Spleen (tissue), 11 donors: ENCODE measurements around the gene CXXC5. TPM values are rescaled to one million over a fixed set of nuclear protein-coding genes. Genes with fewer than 3 reads are reported as not detected.
A peak's percentile ranks its signal among the peaks of the same experiment; 100 is the strongest.

ENCODE experiments used
- DNase-seq: peaks from one replicate; pipeline ENCODE4 v3.0.0-alpha.2; 2020
- H3K27ac ChIP-seq, 8 donors: fragments of 200-600 bp; sonication (generic) in 7 of 8; 1 replicate in 4 of 8; 2 replicates in 4 of 8; pipeline versions ENCODE4 v1.5.0 to v1.8.0; 2016 to 2021; ENCODE audit warnings: inconsistent platforms in 4 of 8, mild to moderate bottlenecking in 4 of 8, moderate library complexity in 1 of 8
- H3K27me3 ChIP-seq, 7 donors: fragments of 200-600 bp; sonication (generic) in 6 of 7; replicated peaks in 1 of 7; 1 replicate in 4 of 7; 2 replicates in 3 of 7; pipeline versions ENCODE4 v1.5.0 to v1.8.0; 2016 to 2021; ENCODE audit warnings: inconsistent platforms in 3 of 7, mild to moderate bottlenecking in 1 of 7
- H3K36me3 ChIP-seq, 6 donors: fragments of 200-600 bp; sonication (generic) in 5 of 6; 1 replicate in 4 of 6; 2 replicates in 2 of 6; pipeline versions ENCODE4 v1.5.0 to v1.8.0; 2016 to 2021; ENCODE audit warnings: inconsistent platforms in 2 of 6
- H3K4me1 ChIP-seq, 6 donors: fragments of 200-600 bp; sonication (generic) in 5 of 6; 1 replicate in 3 of 6; 2 replicates in 3 of 6; pipeline versions ENCODE4 v1.5.0 to v1.8.0; 2016 to 2021; ENCODE audit warnings: inconsistent platforms in 3 of 6
- H3K4me3 ChIP-seq, 8 donors: fragments of 200-600 bp; sonication (generic) in 7 of 8; 1 replicate in 4 of 8; 2 replicates in 4 of 8; pipeline versions ENCODE4 v1.5.0 to v1.8.0; 2016 to 2021; ENCODE audit warnings: inconsistent platforms in 4 of 8, mild to moderate bottlenecking in 4 of 8, moderate library complexity in 2 of 8
- H3K9me3 ChIP-seq, 8 donors: fragments of 200-600 bp; sonication (generic) in 7 of 8; 1 replicate in 4 of 8; 2 replicates in 4 of 8; pipeline versions ENCODE4 v1.5.0 to v1.8.0; 2016 to 2021; ENCODE audit warnings: inconsistent platforms in 4 of 8
- POLR2A ChIP-seq, 3 donors: fragments of 450-650 bp; IDR thresholded peaks; one replicate each; pipeline ENCODE4 v1.5.1; 2017; ENCODE audit warnings: antibody characterized with exemption in 3 of 3, mild to moderate bottlenecking in 1 of 3
- POLR2AphosphoS5 ChIP-seq, 3 donors: sonication (generic); formaldehyde crosslinking; IDR thresholded peaks; one replicate each; pipeline ENCODE4 v1.5.1; 2017; ENCODE audit warnings: antibody characterized with exemption in 3 of 3
- WGBS, 5 donors: extraction: QIAGEN DNeasy Blood & Tissue Kit in 3 of 5; methylation state at CpG; one replicate each; pipeline versions ENCODE4 v1.1.5 to v1.1.7; 2013 to 2018; 5-methylcytosine and 5-hydroxymethylcytosine counted together
- intact Hi-C: fragments of 100-400 bp; cut with DNase I; formaldehyde crosslinking; loops from one replicate; pipeline ENCODE4 v1.15.0; 2023; ENCODE audit warnings: low total_unique reads
- polyA plus RNA-seq, 3 donors: library from polyadenylated mRNA; stranded (reverse); fragments of 200-250 nt; gene quantifications; one replicate each; pipeline ENCODE4 v1.2.1, GENCODE V29; 2013
- total RNA-seq, 7 donors: library from RNA; depleted of rRNA in 3 of 7; stranded (reverse); fragments of >200 nt in 3 of 7; fragmentation: NEBNext Ultra II Directional in 4 of 7; extraction: Animal tissue kit (Norgen Biotek cat#: 25700) in 4 of 7; gene quantifications; one replicate each; pipeline versions ENCODE4 v1.1.0 to v1.2.1, GENCODE V29; 2016 to 2021
- TF ChIP-seq, protein P1 (sequence below), 11 experiments: fragments of 200-600 bp in 7 of 11; fragments of 450-650 bp in 4 of 11; sonication (generic) in 4 of 11; IDR thresholded peaks in 8 of 11; conservative IDR thresholded peaks in 3 of 11; 1 replicate in 7 of 11; 2 replicates in 4 of 11; pipeline versions ENCODE4 v1.4.0 to v1.8.0; 2016 to 2021; ENCODE audit warnings: antibody characterized with exemption in 11 of 11, inconsistent platforms in 4 of 11, mild to moderate bottlenecking in 1 of 11
- donor health status: healthy with polysubstance abuse.
- donor health status: DM: no; HTN: no; CAD: no; lungs with moderate emphysema.
- donor health status: DM: no; HTN: no; CAD: no.
- donor health status: Bipolar disorder and iron deficiency.
- donor health status: healthy.
- donor health status: DM: no; HTN: no; CAD: no.
- donor health status: DM: yes; HTN: yes; CAD: no.

CXXC5 gene
- total and polyA plus RNA-seq, 10 donors: 46.4 to 69.5 (median 62.0) TPM

DNA sequence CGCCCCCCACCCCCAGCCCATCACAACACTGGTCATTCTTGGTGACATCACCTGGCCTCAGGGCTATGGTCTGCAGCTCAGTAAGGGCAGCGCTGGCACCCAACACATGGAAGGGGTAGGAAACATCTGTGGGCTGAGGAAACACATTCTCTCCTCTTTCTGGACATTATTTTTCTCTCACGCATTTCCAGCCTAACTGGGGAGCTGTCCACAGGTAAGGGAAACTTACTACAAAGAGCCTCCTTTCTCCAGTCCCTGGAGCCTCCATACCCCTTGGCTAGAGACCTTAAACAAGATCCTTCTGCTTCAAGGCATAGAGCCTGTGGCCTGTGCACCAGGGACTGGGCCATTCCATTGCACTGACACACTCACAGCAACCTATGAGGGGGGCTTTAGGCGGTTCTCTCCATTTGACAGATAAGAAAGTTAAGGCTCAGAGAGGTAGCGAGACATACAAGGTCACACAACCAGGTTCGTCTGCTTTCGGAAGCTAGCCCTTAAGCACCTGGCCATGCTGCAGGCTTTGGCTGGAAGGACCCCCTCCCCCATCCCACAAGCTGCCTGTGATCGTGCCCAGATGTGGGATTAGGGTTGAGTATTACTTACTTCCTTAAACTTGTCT lies 40.7 kb downstream of the CXXC5 start:
- Histone ChIP-seq H3K4me3 (no peak overlapping the region), H3K9me3 (no peaks in the 10 kb centered on the region), H3K36me3 (peaks cover 0 to 20% (median 0%) of the 10 kb centered on the region in 6 donors), H3K27ac (peak overlapping the region in 5 of 8 donors; percentile 39 to 74 (median 58)), H3K4me1 (peaks cover 25 to 89% (median 67%) of the 10 kb centered on the region in 6 donors), H3K27me3 (no peaks in the 10 kb centered on the region)
- DNase-seq: no peak
- 52 to 61% (median 54%) methylated on average over 8 of the region's 8 CpGs for WGBS, 5 donors
- intact Hi-C loops: loop anchor here (5.0 kb wide), 1 partner anchor 57 kb away; no protein-coding TSS in a partner anchor
- TF ChIP-seq POLR2AphosphoS5 (IDR thresholded peaks at IDR 0.05) (peak in 1 of 3 donors; percentile 3), POLR2A (IDR thresholded peaks at IDR 0.05) (no peak)
- TF ChIP-seq, protein P1, sequence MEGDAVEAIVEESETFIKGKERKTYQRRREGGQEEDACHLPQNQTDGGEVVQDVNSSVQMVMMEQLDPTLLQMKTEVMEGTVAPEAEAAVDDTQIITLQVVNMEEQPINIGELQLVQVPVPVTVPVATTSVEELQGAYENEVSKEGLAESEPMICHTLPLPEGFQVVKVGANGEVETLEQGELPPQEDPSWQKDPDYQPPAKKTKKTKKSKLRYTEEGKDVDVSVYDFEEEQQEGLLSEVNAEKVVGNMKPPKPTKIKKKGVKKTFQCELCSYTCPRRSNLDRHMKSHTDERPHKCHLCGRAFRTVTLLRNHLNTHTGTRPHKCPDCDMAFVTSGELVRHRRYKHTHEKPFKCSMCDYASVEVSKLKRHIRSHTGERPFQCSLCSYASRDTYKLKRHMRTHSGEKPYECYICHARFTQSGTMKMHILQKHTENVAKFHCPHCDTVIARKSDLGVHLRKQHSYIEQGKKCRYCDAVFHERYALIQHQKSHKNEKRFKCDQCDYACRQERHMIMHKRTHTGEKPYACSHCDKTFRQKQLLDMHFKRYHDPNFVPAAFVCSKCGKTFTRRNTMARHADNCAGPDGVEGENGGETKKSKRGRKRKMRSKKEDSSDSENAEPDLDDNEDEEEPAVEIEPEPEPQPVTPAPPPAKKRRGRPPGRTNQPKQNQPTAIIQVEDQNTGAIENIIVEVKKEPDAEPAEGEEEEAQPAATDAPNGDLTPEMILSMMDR (IDR thresholded peaks at IDR 0.05 in 8 of 11, conservative IDR thresholded peaks at IDR 0.05 in 3 of 11): no peak

DNA sequence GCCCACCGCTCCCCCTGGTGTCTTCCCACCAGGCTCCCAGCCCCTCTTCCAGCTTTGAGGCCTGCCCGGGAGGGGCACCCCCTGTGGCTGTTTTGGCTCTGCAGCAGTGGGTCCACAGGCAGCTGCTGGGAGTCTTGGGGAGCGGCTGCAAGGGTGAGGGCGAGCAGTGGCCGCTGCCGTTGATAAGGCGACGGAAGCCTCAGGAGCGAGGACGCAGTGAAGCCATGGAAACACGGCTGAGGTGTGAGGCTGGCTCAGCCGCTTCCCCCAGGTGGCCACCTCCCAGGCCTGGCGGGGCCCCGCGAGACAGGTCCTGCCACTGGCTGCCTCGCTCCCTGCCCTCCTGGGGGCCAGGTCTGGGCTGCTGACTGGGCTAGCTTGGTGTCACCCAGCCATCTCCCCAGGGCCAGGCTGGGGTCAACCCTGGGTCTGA lies 41.5 kb downstream of the CXXC5 start:
- DNase-seq: peak; percentile 86
- Histone ChIP-seq H3K27ac (peak overlapping the region in 7 of 8 donors; percentile 43 to 74 (median 70)), H3K9me3 (no peaks in the 10 kb centered on the region), H3K27me3 (no peaks in the 10 kb centered on the region), H3K4me1 (peaks cover 25 to 81% (median 59%) of the 10 kb centered on the region in 6 donors), H3K4me3 (peak overlapping the region in 1 of 8 donors; percentile 19), H3K36me3 (peaks cover 0 to 12% (median 0%) of the 10 kb centered on the region in 6 donors)
- 16 to 45% (median 28%) methylated on average over 12 to 16 of the region's 16 CpGs for WGBS, 5 donors
- intact Hi-C loops: loop anchor here (5.0 to 10.0 kb wide), 2 partner anchors 57 to 65 kb away; no protein-coding TSS in a partner anchor
- TF ChIP-seq POLR2AphosphoS5 (IDR thresholded peaks at IDR 0.05): peak in 2 of 3 donors; percentile 49 to 73
- TF ChIP-seq POLR2A (IDR thresholded peaks at IDR 0.05): no peak

DNA sequence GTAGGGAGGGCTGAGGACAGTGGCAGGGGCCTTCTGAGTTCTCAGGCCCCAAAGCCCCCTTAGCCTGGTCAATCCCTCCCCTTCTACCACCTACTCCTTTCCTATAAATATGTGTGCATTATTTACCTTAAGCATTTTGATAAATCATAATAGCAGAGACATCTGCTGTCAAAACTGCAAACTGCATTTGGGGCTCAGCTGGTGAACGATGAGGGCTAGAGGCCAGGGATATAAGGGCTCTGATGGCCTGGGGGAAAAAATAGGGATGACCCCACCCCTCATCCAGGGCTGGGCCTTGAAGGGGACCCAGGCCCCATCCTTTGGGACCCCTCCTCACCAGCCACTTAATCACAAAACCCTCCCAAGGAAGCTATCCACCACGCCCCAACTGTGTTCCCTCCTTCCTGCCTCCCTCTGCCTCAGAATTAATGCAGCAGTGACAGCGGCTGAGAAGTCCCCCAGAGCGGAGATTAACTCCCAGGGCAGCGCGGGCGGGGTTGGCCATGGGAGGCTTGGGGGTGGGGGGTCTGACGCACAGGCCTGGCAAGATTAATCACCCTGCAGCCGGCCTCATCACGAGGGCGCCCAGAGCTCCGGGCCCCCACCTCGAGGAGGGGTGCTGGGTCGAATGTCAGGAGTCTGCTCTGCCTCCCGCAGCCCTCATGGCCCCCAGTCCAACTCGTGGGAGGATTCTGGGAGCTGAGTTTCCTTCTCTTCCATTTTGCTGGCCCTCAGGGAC lies 42.1 kb downstream of the CXXC5 start:
- Histone ChIP-seq H3K27ac (peak overlapping the region in 7 of 8 donors; percentile 43 to 74 (median 70)), H3K27me3 (no peaks in the 10 kb centered on the region), H3K9me3 (no peaks in the 10 kb centered on the region), H3K36me3 (peaks cover 0 to 6% (median 0%) of the 10 kb centered on the region in 6 donors), H3K4me3 (peak overlapping the region in 1 of 8 donors; percentile 19), H3K4me1 (peaks cover 25 to 75% (median 53%) of the 10 kb centered on the region in 6 donors)
- WGBS, 5 donors: 13 to 28% (median 22%) methylated on average over 11 to 16 of the region's 16 CpGs
- TF ChIP-seq, protein P1 (IDR thresholded peaks at IDR 0.05 in 8 of 11, conservative IDR thresholded peaks at IDR 0.05 in 3 of 11): peak; percentile 30 to 80 (median 69)
- TF ChIP-seq POLR2A (IDR thresholded peaks at IDR 0.05) (no peak), POLR2AphosphoS5 (IDR thresholded peaks at IDR 0.05) (peak in 2 of 3 donors; percentile 47 to 54)
- peak; percentile 81 for DNase-seq
- intact Hi-C loops: loop anchor here (10.0 kb wide), 1 partner anchor 65 kb away; no protein-coding TSS in a partner anchor

DNA sequence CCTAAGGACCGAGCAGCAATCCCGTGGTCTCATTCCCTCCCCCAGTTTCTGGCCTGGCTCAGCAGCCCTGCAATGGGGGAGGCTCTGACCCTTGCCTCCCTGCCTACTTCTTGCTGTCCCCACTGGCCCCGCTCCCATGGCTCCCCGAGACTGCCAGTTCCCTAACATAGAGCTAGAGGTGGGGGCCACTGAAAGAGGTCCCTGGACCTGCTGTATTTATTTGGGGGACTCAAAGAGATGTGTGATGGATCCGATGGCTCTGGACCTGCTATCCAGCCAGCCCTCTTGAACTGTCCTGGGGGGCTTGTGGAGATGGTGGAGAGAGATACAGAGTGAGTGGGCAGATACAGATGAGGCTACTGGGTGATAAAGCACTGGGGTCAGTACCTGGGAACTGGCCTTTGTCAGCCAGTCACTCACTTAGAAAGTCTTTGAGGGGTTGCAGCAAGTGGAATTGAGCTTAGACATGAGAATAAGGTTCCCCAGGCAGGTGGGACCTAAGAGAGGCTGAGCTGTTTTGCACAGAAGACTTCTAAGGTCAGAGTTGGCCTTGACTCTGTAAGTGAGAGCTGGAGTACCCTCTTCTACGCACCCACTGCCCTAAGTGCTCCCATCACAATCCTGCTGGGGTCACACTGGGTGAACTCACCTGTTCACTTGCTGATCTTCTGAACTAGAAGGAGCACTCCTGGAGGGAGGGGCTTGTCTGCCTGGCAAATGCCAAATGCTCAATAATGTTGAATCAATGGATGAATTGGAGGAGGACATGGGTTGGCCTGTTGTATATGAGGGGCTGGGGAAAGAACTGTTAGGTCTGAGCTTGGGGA lies 42.9 kb downstream of the CXXC5 start:
- WGBS, 5 donors: 74 to 81% (median 79%) methylated on average over 6 of the region's 6 CpGs
- Histone ChIP-seq H3K4me1 (peaks cover 25 to 73% (median 48%) of the 10 kb centered on the region in 6 donors), H3K27ac (peak overlapping the region in 5 of 8 donors; percentile 32 to 74 (median 70)), H3K27me3 (no peaks in the 10 kb centered on the region), H3K36me3 (no peaks in the 10 kb centered on the region), H3K4me3 (no peak overlapping the region), H3K9me3 (no peaks in the 10 kb centered on the region)
- intact Hi-C loops: loop anchor here (10.0 kb wide), 1 partner anchor 64 kb away; no protein-coding TSS in a partner anchor
- TF ChIP-seq, protein P1 (IDR thresholded peaks at IDR 0.05 in 8 of 11, conservative IDR thresholded peaks at IDR 0.05 in 3 of 11): no peak
- TF ChIP-seq POLR2AphosphoS5 (IDR thresholded peaks at IDR 0.05): peak in 2 of 3 donors; percentile 5 to 8
- no peak for TF ChIP-seq POLR2A (IDR thresholded peaks at IDR 0.05)
- no peak for DNase-seq
